ENCODE data around the gene GNG2.

GRCh38 chr14:51824191-51824590, 36.2 kb upstream of the GNG2 start:
- no peak for TF ChIP-seq CTCF (IDR thresholded peaks at IDR 0.05)
- TF ChIP-seq POLR2A (IDR thresholded peaks at IDR 0.05) = no peak

All from body of pancreas (tissue), 4 donors.